H1 (cell line): ENCODE results near the gene CCDC137. TPM values are rescaled to one million over a fixed set of nuclear protein-coding genes. Genes with fewer than 3 reads are reported as not detected.

ENCODE experiments used
- CTCF ChIA-PET: fragments of 300-600 bp; sonication (Branson Sonifier 250); formaldehyde crosslinking; loops from one replicate; lab custom pipeline; 2021; ENCODE audit not compliant: partially characterized antibody; lab: Charles Lee
- POLR2A ChIA-PET: fragments of 300-600 bp; sonication (Branson Sonifier 250); formaldehyde crosslinking; loops from one replicate; lab custom pipeline; 2021; ENCODE audit warnings: inconsistent platforms; ENCODE audit not compliant: partially characterized antibody; lab: Charles Lee
- DNase-seq, 2 experiments: peaks; one replicate each; pipeline versions ENCODE4 v3.0.0 to v3.0.0-alpha.2; 2010 to 2022; ENCODE audit warnings: low spot score in 2 of 2, low read depth in 1 of 2, mixed read lengths in 1 of 2
- FAIRE-seq: peaks from 2 replicates; lab custom pipeline; 2011; peaks lifted over from hg19 to GRCh38; lab: Jason Lieb, UNC
- H2AFZ ChIP-seq: 2 replicates; pipeline ENCODE4 v1.8.1; 2012; ENCODE audit warnings: low read length, inconsistent platforms
- H2AK5ac ChIP-seq: 2 replicates; pipeline ENCODE4 v1.6.1; 2013; ENCODE audit warnings: low read depth, low read length
- H2BK120ac ChIP-seq: replicated peaks from 2 replicates; pipeline ENCODE3; 2013; ENCODE audit warnings: low read depth, low read length, inconsistent platforms
- H2BK12ac ChIP-seq: 2 replicates; pipeline ENCODE4 v1.6.1; 2013; ENCODE audit warnings: low read depth, low read length
- H2BK15ac ChIP-seq: 2 replicates; pipeline ENCODE4 v1.6.1; 2013; ENCODE audit warnings: low read length
- H2BK20ac ChIP-seq: 2 replicates; pipeline ENCODE4 v1.6.1; 2013; ENCODE audit warnings: low read length
- H2BK5ac ChIP-seq: 2 replicates; pipeline ENCODE4 v1.6.1; 2013; ENCODE audit warnings: low read depth, low read length
- H3K14ac ChIP-seq: 2 replicates; pipeline ENCODE4 v1.6.1; 2013; ENCODE audit warnings: inconsistent platforms; ENCODE audit not compliant: insufficient read length
- H3K18ac ChIP-seq: 2 replicates; pipeline ENCODE4 v1.6.1; 2013; ENCODE audit warnings: low read length; ENCODE audit errors: extremely low read depth
- H3K23ac ChIP-seq: 2 replicates; pipeline ENCODE4 v1.6.1; 2013; ENCODE audit warnings: inconsistent platforms; ENCODE audit not compliant: insufficient read length
- H3K23me2 ChIP-seq: 2 replicates; pipeline ENCODE4 v1.6.1; 2013; ENCODE audit warnings: low read depth, low read length
- H3K27ac ChIP-seq: 2 replicates; pipeline ENCODE4 v1.6.1; 2011; ENCODE audit warnings: low read depth, low read length, inconsistent platforms
- H3K27me3 ChIP-seq, 4 experiments: replicated peaks in 1 of 4; 1 replicate in 1 of 4; 2 replicates in 3 of 4; pipeline versions ENCODE4 v1.6.1 to v1.8.1; 2011 to 2013; ENCODE audit warnings: low read length in 3 of 4, mild to moderate bottlenecking in 3 of 4, inconsistent platforms in 2 of 4, mixed read lengths in 2 of 4, moderate library complexity in 1 of 4; ENCODE audit not compliant: control insufficient read depth in 3 of 4, insufficient read depth in 3 of 4; ENCODE audit errors: extremely low read depth in 1 of 4
- H3K36me3 ChIP-seq, 4 experiments: 2 replicates each; pipeline versions ENCODE4 v1.6.1 to v1.8.1; 2011 to 2013; ENCODE audit warnings: mild to moderate bottlenecking in 4 of 4, low read length in 3 of 4, moderate library complexity in 2 of 4, control low read depth in 1 of 4, inconsistent platforms in 1 of 4; ENCODE audit not compliant: insufficient read depth in 4 of 4, control insufficient read depth in 2 of 4
- H3K4ac ChIP-seq: replicated peaks from 2 replicates; pipeline ENCODE3; 2013; ENCODE audit warnings: low read length, low read depth, mixed read lengths, inconsistent platforms; ENCODE audit not compliant: insufficient read length
- H3K4me1 ChIP-seq, 4 experiments: replicated peaks in 1 of 4; 1 replicate in 1 of 4; 2 replicates in 3 of 4; pipeline versions ENCODE4 v1.6.1 to v1.8.1; 2011 to 2013; ENCODE audit warnings: low read length in 3 of 4, inconsistent platforms in 2 of 4, mixed read lengths in 1 of 4; ENCODE audit not compliant: insufficient read depth in 4 of 4, control insufficient read depth in 3 of 4
- H3K4me2 ChIP-seq, 2 experiments: 2 replicates each; pipeline versions ENCODE4 v1.6.1 to v1.8.1; 2011 to 2013; ENCODE audit warnings: low read depth in 2 of 2, low read length in 2 of 2, control low read depth in 1 of 2, inconsistent platforms in 1 of 2, mild to moderate bottlenecking in 1 of 2; ENCODE audit not compliant: insufficient read depth in 1 of 2
- H3K4me3 ChIP-seq, 4 experiments: fragments of 200-600, 300-600 bp in 1 of 4; sonication (generic), shearing (Covaris generic), sonication (Bioruptor Twin) in 1 of 4; 2 replicates each; pipeline versions ENCODE4 v1.5.1 to v1.8.1; 2011 to 2016; ENCODE audit warnings: low read length in 4 of 4, low read depth in 3 of 4, control low read depth in 2 of 4, inconsistent platforms in 2 of 4, mild to moderate bottlenecking in 2 of 4, mixed read lengths in 1 of 4, moderate library complexity in 1 of 4; ENCODE audit not compliant: insufficient read depth in 2 of 4; ENCODE audit errors: extremely low read depth in 1 of 4
- H3K56ac ChIP-seq: replicated peaks from 2 replicates; pipeline ENCODE3; 2013; ENCODE audit warnings: low read depth, mild to moderate bottlenecking, mixed read lengths, low read length, inconsistent platforms; ENCODE audit not compliant: insufficient read length
- H3K79me1 ChIP-seq: 2 replicates; pipeline ENCODE4 v1.6.1; 2013; ENCODE audit warnings: low read depth, low read length, control low read depth
- H3K79me2 ChIP-seq, 2 experiments: 2 replicates each; pipeline versions ENCODE4 v1.6.1 to v1.8.1; 2012 to 2013; ENCODE audit warnings: low read length in 2 of 2, mild to moderate bottlenecking in 2 of 2, inconsistent platforms in 1 of 2; ENCODE audit not compliant: insufficient read depth in 2 of 2, control insufficient read depth in 1 of 2
- H3K9ac ChIP-seq, 4 experiments: replicated peaks in 1 of 4; 1 replicate in 1 of 4; 2 replicates in 3 of 4; pipeline versions ENCODE4 v1.6.1 to v1.8.1; 2011 to 2013; ENCODE audit warnings: low read depth in 3 of 4, low read length in 3 of 4, control low read depth in 2 of 4, mild to moderate bottlenecking in 2 of 4, moderate library complexity in 2 of 4, inconsistent platforms in 1 of 4; ENCODE audit errors: extremely low read depth in 1 of 4
- H3K9me3 ChIP-seq, 2 experiments: 2 replicates each; pipeline versions ENCODE4 v1.6.1 to v1.8.1; 2012 to 2013; ENCODE audit warnings: mild to moderate bottlenecking in 2 of 2, moderate library complexity in 2 of 2, control low read depth in 1 of 2, inconsistent platforms in 1 of 2, low read depth in 1 of 2, low read length in 1 of 2, mixed read lengths in 1 of 2; ENCODE audit not compliant: insufficient read depth in 2 of 2
- H4K20me1 ChIP-seq, 2 experiments: replicated peaks in 1 of 2; 2 replicates each; pipeline versions ENCODE3 to v1.8.1; 2011 to 2013; ENCODE audit warnings: inconsistent platforms in 2 of 2, low read length in 2 of 2, mild to moderate bottlenecking in 1 of 2; ENCODE audit not compliant: insufficient read depth in 2 of 2, control insufficient read depth in 1 of 2
- H4K5ac ChIP-seq: 2 replicates; pipeline ENCODE4 v1.6.1; 2013; ENCODE audit warnings: low read length, low read depth, mixed read lengths, inconsistent platforms; ENCODE audit not compliant: insufficient read length
- H4K8ac ChIP-seq: 2 replicates; pipeline ENCODE4 v1.8.0; 2013; ENCODE audit warnings: mild to moderate bottlenecking, moderate library complexity, low read length, inconsistent platforms; ENCODE audit not compliant: insufficient read depth; ENCODE audit errors: extremely low read depth
- H4K91ac ChIP-seq: replicated peaks from 2 replicates; pipeline ENCODE3; 2013; ENCODE audit warnings: low read length, mixed read lengths, inconsistent platforms; ENCODE audit not compliant: insufficient read length
- CBX5 ChIP-seq: fragments of 300-800, 300-1000 bp; sonication (generic); IDR thresholded peaks from 2 replicates; pipeline ENCODE4 v1.7.1; 2016; ENCODE audit warnings: antibody characterized with exemption, low read length, low read depth
- CHD1 ChIP-seq: IDR thresholded peaks from 2 replicates; pipeline ENCODE4 v1.6.1; 2012; ENCODE audit warnings: low read depth, low read length, improper control_type of control experiment
- KDM1A ChIP-seq: fragments of 200-600, 300-600 bp; sonication (generic); IDR thresholded peaks from 2 replicates; pipeline ENCODE4 v1.7.1; 2016; ENCODE audit warnings: mild to moderate bottlenecking, low read length, borderline replicate concordance
- RXRA ChIP-seq: IDR thresholded peaks from 2 replicates; pipeline ENCODE4 v1.6.1; 2011; ENCODE audit warnings: low read depth, mild to moderate bottlenecking, low read length, moderate library complexity; ENCODE audit not compliant: insufficient read depth
- SUZ12 ChIP-seq: fragments of 200-600 bp; sonication (generic); IDR thresholded peaks from 2 replicates; pipeline ENCODE4 v1.6.1; 2012; ENCODE audit warnings: mild to moderate bottlenecking, inconsistent platforms, low read length, moderate library complexity, mixed read lengths
- TAF7 ChIP-seq: optimal IDR thresholded peaks from 2 replicates; pipeline ENCODE3; 2011; ENCODE audit warnings: low read depth, mild to moderate bottlenecking, inconsistent platforms, low read length, moderate library complexity, borderline replicate concordance
- USF2 ChIP-seq: IDR thresholded peaks from 2 replicates; pipeline ENCODE4 v1.6.1; 2011; ENCODE audit warnings: low read length, improper control_type of control experiment
- WGBS, 2 experiments: shearing (Covaris generic) in 1 of 2; methylation state at CpG; one replicate each; pipeline versions ENCODE4 v1.1.6 to v1.1.7; 2013 to 2015; ENCODE audit warnings: low lambda C conversion rate in 2 of 2, mixed read lengths in 2 of 2, inconsistent platforms in 1 of 2, low coverage in 1 of 2, missing lambda C conversion rate in 1 of 2; ENCODE audit not compliant: insufficient replicate concordance in 2 of 2, insufficient coverage in 1 of 2, insufficient read length in 1 of 2; ENCODE audit errors: extremely low coverage in 1 of 2, missing lambda C conversion rate in 1 of 2; 5-methylcytosine and 5-hydroxymethylcytosine counted together
- polyA plus RNA-seq, 7 experiments: library from polyadenylated mRNA; depleted of rRNA in 3 of 7; stranded (reverse) in 5 of 7; unstranded in 2 of 7; fragments of >200 nt in 5 of 7; fragments of 200-250 nt in 2 of 7; gene quantifications; 1 replicate in 5 of 7; 2 replicates in 1 of 7; 4 replicates in 1 of 7; pipeline versions ENCODE4 v1.2.1 to v1.2.3, GENCODE V29; 2011 to 2013; ENCODE audit warnings: missing spikeins in 2 of 7, mixed read lengths in 2 of 7
- total RNA-seq: library from RNA; stranded (reverse); fragmentation: NEBNext Ultra II Directional; extraction: Animal tissue kit (Norgen Biotek cat#: 25700); gene quantifications from 2 replicates; pipeline ENCODE4 v1.2.1, GENCODE V29; 2021
- TF ChIP-seq, protein P1 (sequence below): IDR thresholded peaks from 2 replicates; pipeline ENCODE4 v1.6.1; 2012; ENCODE audit warnings: low read length, inconsistent platforms

Gene CCDC137
- total and polyA plus RNA-seq, 2 of the 8 experiments (the other 6 are each of a cell fraction or from before 2014, with no cell fraction given): 17.6 to 38.6 TPM

DNA sequence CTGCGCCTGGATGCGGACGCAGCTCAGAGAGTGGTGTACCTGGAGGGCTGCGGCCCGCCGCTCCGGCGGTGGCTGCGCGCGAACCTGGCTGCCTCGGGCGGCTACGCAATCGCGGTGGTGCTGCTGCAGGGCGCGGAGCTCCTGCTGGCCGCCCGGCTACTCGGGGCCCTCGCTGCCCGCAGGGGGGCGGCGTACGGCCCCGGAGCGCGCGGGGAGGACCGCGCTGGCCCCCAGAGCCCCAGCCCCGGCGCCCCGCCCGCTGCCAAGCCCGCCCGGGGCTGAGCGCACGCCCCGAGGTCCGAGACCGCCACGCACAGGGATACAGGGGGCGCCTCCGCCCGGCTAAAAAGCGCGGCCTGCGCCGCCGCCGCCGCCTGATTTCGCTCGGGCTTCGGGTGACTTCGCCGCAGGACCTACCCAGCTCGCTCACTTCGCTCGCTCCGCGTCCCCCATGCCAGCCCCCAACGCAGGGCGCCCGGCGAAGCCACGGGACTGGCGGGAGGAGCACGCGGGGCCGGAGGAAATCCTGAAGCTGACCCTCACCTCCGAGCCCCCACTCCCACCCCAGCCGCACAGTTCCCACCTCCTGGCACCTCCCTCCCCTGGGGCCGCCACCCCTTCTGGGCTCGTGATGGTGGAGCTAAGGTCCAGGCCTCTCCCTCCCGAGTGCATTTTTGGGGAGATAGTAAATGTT is 18.4 kb upstream of the CCDC137 start:
- H3K4ac ChIP-seq: no peak overlapping the region
- H3K79me2 ChIP-seq: no peaks in the 10 kb centered on the region
- peaks cover 0 to 3% (median 1%) of the 10 kb centered on the region in 4 experiments; a peak in 3 of 8 replicates for H3K36me3 ChIP-seq
- H3K56ac ChIP-seq: no peak overlapping the region
- H4K91ac ChIP-seq: peak overlapping the region; percentile 69
- no peaks in the 10 kb centered on the region for H3K9me3 ChIP-seq
- CTCF ChIA-PET: interaction anchor here (0.6 to 3.5 kb wide), 9 partner anchors 10 to 281 kb away, joined by 3 to 9 read pairs (median 3); no protein-coding TSS in a partner anchor
- peaks cover 10% of the 10 kb centered on the region for H3K23me2 ChIP-seq
- no peak overlapping the region for H2BK20ac ChIP-seq
- FAIRE-seq: no peak
- no peak overlapping the region for H2AFZ ChIP-seq
- H3K4me1 ChIP-seq: peaks cover 0 to 19% (median 3%) of the 10 kb centered on the region in 4 experiments; a peak in 6 of 7 replicates
- WGBS, 2 experiments: 56% methylated on average over 27 of the region's 78 CpGs; no CpG with 5 or more reads in 1 of the 2 experiments
- H3K27me3 ChIP-seq: peaks cover 2 to 15% (median 9%) of the 10 kb centered on the region in 4 experiments; a peak in 5 of 7 replicates
- H3K4me2 ChIP-seq: peak overlapping the region; percentile 59 to 76
- H2BK15ac ChIP-seq: no peak overlapping the region
- no peak overlapping the region for H3K23ac ChIP-seq
- H4K8ac ChIP-seq: peak overlapping the region; percentile 89
- H3K18ac ChIP-seq: peak overlapping the region; percentile 71; the same call in 1 of the 2 replicates
- peak in 1 of 2 experiments; percentile 79 for DNase-seq
- peaks cover 0 to 2% of the 10 kb centered on the region in 2 experiments for H4K20me1 ChIP-seq
- H3K14ac ChIP-seq: no peak overlapping the region
- no peak overlapping the region for H2AK5ac ChIP-seq
- 0 out of 2 replicates have a peak overlapping the region, but pooled peaks have one; percentile 20 for H2BK12ac ChIP-seq
- H3K4me3 ChIP-seq: peak overlapping the region in 2 of 4 experiments; percentile 38 to 46; a peak in 5 of 8 replicates
- no peak overlapping the region for H3K27ac ChIP-seq
- no peak overlapping the region for H2BK5ac ChIP-seq
- no peak overlapping the region for H2BK120ac ChIP-seq
- POLR2A ChIA-PET: interaction anchor here (0.7 to 4.4 kb wide), 17 partner anchors 9 to 136 kb away, joined by 3 to 23 read pairs (median 5); partner anchors contain the start of genes ACTG1, ARL16, HGS and NPLOC4
- H3K79me1 ChIP-seq: peaks cover 7% of the 10 kb centered on the region
- no peak overlapping the region; a peak in 1 of 7 replicates for H3K9ac ChIP-seq
- H4K5ac ChIP-seq: no peak overlapping the region
- TF ChIP-seq RXRA (no peak), CHD1 (no peak), SUZ12 (no peak), TAF7 (no peak), KDM1A (no peak), USF2 (no peak), CBX5 (no peak)
- TF ChIP-seq, protein P1, sequence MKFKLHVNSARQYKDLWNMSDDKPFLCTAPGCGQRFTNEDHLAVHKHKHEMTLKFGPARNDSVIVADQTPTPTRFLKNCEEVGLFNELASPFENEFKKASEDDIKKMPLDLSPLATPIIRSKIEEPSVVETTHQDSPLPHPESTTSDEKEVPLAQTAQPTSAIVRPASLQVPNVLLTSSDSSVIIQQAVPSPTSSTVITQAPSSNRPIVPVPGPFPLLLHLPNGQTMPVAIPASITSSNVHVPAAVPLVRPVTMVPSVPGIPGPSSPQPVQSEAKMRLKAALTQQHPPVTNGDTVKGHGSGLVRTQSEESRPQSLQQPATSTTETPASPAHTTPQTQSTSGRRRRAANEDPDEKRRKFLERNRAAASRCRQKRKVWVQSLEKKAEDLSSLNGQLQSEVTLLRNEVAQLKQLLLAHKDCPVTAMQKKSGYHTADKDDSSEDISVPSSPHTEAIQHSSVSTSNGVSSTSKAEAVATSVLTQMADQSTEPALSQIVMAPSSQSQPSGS: no peak
